Measurements from ENCODE around the gene MPO.

MPO gene

DNA sequence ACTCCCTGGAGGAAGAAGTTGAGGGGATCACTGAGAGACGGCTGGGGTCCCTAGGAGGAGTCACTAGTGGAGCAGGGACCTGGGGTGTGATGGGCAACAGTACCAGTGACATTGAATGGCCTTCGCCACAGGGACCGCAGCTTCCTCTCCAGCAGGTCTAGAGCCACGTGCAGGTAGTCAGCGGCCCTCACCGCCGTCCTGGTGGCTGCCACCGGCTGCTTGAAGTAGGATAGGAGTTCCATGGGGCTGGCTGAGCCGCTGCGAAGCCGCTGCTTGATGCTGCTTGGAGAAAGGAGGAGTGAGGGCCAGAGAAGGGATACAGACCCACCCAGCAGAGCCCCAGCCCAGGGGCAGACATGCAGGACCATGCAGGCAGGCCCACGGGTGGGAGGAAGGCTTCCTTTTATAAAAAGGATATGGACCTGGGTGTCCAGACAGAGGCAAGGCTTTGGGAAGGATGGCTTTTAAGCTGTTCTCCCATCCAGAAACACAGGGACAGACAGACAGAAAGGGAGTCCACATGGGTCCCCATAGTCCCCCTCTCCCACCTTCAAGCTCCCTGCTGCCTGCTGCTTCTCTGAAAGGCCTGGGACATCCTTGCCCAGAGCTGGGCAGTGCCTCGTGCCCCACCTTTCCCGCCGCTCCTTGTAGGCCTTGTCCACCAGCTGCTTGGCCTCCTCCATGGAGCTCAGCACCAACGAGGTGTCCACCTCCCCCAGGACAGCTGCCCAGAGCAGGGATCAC is 827 bp downstream of the MPO start:
- Histone ChIP-seq H3K36me3 (ENCODE audit: control insufficient read depth, low read depth, low read length) (no peaks in the 10 kb centered on the region), H3K9me3 (ENCODE audit: control insufficient read depth, low read depth, low read length) (no peaks in the 10 kb centered on the region), H3K4me3 (ENCODE audit: low read length) (no peak overlapping the region), H3K9ac (ENCODE audit: low read length) (no peak overlapping the region), H3K27ac (ENCODE audit: low read length) (no peak overlapping the region), H3K4me1 (ENCODE audit: control insufficient read depth, low read depth, low read length) (peaks cover 8% of the 10 kb centered on the region), H3K27me3 (ENCODE audit: control insufficient read depth, insufficient read depth, low read length) (no peaks in the 10 kb centered on the region)

DNA sequence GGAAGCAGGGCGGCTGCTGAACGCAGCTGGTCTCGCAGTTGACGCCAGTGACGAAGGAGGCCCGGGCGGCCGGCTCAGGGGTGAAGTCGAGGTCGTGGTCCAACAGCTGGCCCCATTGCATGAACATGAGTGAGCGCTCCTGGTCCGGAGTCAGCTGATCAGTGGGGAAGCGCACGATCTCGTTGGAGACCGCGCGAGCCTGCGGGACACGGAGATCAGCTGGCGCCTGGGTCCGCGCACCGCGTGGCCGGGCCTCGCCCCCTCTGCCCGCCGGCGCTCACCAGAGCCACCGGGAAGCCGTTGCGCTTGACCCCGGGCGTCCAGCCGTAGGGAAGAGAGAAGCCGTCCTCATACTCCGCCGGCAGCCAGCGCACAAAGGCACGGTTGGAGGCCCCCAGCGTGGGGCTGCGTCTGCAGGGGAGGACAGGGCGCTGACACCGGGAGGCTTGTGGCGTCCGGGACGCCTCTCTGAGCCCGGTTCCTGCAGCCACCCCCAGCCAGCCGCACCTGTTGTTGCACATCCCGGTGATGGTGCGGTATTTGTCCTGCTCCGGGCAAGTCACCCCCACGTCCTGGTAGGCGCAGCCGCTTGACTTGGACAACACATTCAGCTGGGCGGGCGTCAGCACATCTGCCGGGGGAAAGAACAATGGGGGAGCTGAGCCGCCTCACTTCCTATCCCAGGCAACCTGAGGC is 1.6 kb downstream of the MPO start:
- Histone ChIP-seq H3K9ac (ENCODE audit: low read length) (no peak overlapping the region), H3K9me3 (ENCODE audit: control insufficient read depth, low read depth, low read length) (no peaks in the 10 kb centered on the region), H3K4me3 (ENCODE audit: low read length) (no peak overlapping the region), H3K27me3 (ENCODE audit: control insufficient read depth, insufficient read depth, low read length) (no peaks in the 10 kb centered on the region), H3K27ac (ENCODE audit: low read length) (no peak overlapping the region), H3K36me3 (ENCODE audit: control insufficient read depth, low read depth, low read length) (no peaks in the 10 kb centered on the region), H3K4me1 (ENCODE audit: control insufficient read depth, low read depth, low read length) (peaks cover 2% of the 10 kb centered on the region)

DNA sequence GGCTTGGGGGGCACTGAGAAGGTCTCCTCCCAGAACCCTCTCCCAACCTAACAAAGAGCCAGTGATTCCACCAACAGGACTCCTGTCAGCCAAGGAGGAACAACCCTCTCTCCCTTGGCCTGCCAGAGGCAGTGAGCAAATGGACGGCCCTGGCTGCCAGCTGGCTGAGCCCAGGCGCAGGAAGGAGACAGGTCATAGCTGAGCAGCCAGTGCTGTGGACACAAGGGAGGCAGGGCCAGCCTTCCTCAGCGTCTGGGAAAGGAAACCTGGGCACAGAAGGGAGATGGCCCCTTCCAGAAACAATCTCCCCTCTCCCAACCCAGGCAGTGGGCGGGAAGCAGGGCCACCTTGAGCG is 2.1 kb downstream of the MPO start:
- Histone ChIP-seq H3K4me1 (ENCODE audit: control insufficient read depth, low read depth, low read length) (no peaks in the 10 kb centered on the region), H3K27me3 (ENCODE audit: control insufficient read depth, insufficient read depth, low read length) (no peaks in the 10 kb centered on the region), H3K9me3 (ENCODE audit: control insufficient read depth, low read depth, low read length) (no peaks in the 10 kb centered on the region), H3K36me3 (ENCODE audit: control insufficient read depth, low read depth, low read length) (no peaks in the 10 kb centered on the region), H3K9ac (ENCODE audit: low read length) (no peak overlapping the region), H3K4me3 (ENCODE audit: low read length) (no peak overlapping the region), H3K27ac (ENCODE audit: low read length) (no peak overlapping the region)

DNA sequence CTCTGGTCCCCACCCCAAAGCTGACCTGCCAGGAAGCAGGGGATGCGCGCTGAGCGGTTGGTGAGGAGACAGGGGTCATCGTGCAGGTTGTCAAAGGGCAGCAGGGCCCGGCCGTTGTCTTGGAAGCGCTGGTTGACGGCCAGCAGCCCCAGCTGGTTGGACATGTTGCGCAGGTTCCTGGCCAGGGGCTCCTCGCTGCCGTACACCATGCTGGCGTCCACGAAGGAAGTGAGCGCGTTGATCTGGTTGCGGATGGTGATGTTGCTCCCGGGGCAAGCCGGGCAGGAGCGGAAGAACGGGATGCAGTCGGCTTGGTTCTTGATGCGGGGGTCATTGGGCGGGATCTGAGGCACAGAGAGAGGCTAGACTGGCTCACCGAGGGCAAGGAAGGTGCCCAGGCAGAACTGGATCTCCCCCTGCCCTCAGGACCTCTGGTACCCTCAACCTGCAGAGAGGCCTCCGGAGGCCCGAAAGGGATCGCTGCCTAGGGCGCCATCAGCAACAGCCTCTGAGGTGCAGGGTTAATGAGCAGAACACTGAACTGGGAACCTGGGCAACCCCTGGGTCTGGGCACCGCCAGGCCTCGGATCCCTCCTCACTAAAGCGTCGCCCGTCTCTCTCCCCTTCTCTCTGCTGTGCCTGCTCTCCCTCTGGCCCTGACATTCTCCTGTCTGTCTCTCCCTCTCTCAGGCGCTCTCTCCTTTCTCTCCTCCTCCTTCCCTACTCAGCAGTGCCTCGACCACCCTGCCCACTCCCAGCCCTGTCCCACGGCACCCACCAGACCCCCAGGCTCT is 2.7 kb downstream of the MPO start:
- Histone ChIP-seq H3K36me3 (ENCODE audit: control insufficient read depth, low read depth, low read length) (no peaks in the 10 kb centered on the region), H3K9me3 (ENCODE audit: control insufficient read depth, low read depth, low read length) (no peaks in the 10 kb centered on the region), H3K9ac (ENCODE audit: low read length) (no peak overlapping the region), H3K4me1 (ENCODE audit: control insufficient read depth, low read depth, low read length) (no peaks in the 10 kb centered on the region), H3K27ac (ENCODE audit: low read length) (no peak overlapping the region), H3K27me3 (ENCODE audit: control insufficient read depth, insufficient read depth, low read length) (no peaks in the 10 kb centered on the region), H3K4me3 (ENCODE audit: low read length) (no peak overlapping the region)

DNA sequence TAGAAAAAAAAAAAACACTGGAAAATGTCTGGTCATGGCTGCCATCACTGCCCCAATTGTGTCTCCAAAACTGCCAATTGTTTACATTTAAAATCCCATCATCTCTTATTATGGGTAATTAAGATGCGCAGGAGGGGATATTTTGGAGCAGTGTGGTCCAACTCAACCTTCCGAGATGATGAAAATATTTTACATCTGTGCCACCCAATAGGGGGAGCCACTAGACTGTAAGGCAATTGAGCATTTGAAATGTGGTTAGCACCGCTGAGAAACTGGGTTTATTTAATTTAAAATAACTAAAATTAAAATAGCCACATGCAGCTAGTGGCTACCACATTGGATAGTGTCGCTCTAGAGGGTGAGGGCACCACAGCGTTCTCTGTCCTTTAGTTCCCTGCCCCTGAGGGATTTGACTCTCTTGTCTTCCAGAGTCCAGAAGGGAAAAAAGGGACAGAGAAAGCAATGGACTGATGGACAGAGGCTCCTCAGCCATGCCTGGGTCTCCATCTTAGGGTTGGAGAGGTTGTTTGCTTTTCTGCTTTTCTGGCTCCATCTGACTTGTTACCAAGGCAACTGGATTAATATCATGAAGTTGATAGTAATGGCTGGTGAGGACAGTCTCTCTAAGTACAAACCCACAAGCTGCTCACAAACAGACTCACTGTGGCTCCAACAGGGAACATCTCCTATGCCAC is 3.5 kb downstream of the MPO start:
- H3K9ac ChIP-seq (ENCODE audit: low read length) = no peak overlapping the region
- H3K4me3 ChIP-seq (ENCODE audit: low read length) = no peak overlapping the region
- H3K27me3 ChIP-seq (ENCODE audit: control insufficient read depth, insufficient read depth, low read length) = no peaks in the 10 kb centered on the region
- H3K36me3 ChIP-seq (ENCODE audit: control insufficient read depth, low read depth, low read length) = no peaks in the 10 kb centered on the region
- no peak overlapping the region for H3K27ac ChIP-seq (ENCODE audit: low read length)
- no peaks in the 10 kb centered on the region for H3K4me1 ChIP-seq (ENCODE audit: control insufficient read depth, low read depth, low read length)
- H3K9me3 ChIP-seq (ENCODE audit: control insufficient read depth, low read depth, low read length) = no peaks in the 10 kb centered on the region

GRCh38 chr17:58276423-58276822 is 4.3 kb downstream of the MPO start:
- Histone ChIP-seq H3K9me3 (ENCODE audit: control insufficient read depth, low read depth, low read length) (no peaks in the 10 kb centered on the region), H3K36me3 (ENCODE audit: control insufficient read depth, low read depth, low read length) (no peaks in the 10 kb centered on the region), H3K27me3 (ENCODE audit: control insufficient read depth, insufficient read depth, low read length) (no peaks in the 10 kb centered on the region), H3K27ac (ENCODE audit: low read length) (no peak overlapping the region), H3K4me1 (ENCODE audit: control insufficient read depth, low read depth, low read length) (no peaks in the 10 kb centered on the region), H3K4me3 (ENCODE audit: low read length) (no peak overlapping the region), H3K9ac (ENCODE audit: low read length) (no peak overlapping the region)

DNA sequence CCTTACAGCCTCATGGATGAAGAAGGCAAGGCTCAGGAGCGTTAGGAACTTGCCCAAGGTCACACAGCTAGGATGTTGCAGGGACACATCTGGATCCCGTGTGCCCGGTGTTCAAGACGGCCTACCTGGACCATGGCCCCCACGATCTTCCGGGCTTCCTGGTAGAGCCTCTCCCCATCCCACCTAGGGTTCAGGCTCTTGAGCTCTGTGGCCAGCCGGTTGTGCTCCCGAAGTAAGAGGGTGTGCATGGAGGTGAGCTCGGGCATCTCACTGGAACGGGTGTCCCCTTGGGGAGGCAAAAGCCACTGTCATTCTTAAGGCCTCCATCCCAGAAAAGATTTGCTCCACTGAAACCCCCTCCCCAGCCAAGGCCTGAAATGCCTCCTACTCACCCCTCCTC is 5.3 kb downstream of the MPO start:
- no peaks in the 10 kb centered on the region for H3K4me1 ChIP-seq (ENCODE audit: control insufficient read depth, low read depth, low read length)
- H3K9me3 ChIP-seq (ENCODE audit: control insufficient read depth, low read depth, low read length) = no peaks in the 10 kb centered on the region
- no peak overlapping the region for H3K4me3 ChIP-seq (ENCODE audit: low read length)
- no peaks in the 10 kb centered on the region for H3K27me3 ChIP-seq (ENCODE audit: control insufficient read depth, insufficient read depth, low read length)
- H3K36me3 ChIP-seq (ENCODE audit: control insufficient read depth, low read depth, low read length) = no peaks in the 10 kb centered on the region
- H3K27ac ChIP-seq (ENCODE audit: low read length) = no peak overlapping the region
- H3K9ac ChIP-seq (ENCODE audit: low read length) = no peak overlapping the region

DNA sequence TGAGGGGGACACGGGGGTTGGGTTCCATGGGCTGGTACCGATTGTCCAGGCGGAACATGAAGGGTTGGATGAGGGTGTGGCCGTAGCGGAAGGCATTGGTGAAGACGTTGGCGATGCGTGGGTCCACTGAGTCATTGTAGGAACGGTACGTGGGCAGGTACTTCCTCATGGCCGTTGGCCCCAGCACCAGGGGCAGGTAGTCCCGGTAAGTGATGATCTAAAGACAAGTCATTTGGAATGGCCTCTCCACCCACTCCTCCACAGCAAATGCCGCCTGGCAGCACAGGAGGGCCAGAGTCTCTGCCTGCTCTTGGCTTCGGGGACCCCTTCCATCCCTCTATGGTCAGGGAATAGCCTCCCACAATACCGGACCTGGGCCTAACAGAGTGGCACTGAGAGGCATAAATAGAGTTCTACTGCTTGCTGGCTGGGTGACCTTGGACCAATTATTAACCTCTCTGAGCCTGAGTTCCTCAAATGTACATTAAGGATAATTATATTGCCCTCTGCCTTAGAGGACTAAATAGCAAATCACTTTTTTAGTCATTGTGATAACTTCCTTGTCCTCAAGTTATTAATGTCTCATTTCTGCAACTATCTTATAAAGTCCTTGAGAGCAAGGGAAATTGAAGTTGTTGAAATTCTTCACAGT is 7.2 kb downstream of the MPO start:
- Histone ChIP-seq H3K36me3 (ENCODE audit: control insufficient read depth, low read depth, low read length) (no peaks in the 10 kb centered on the region), H3K9me3 (ENCODE audit: control insufficient read depth, low read depth, low read length) (no peaks in the 10 kb centered on the region), H3K27ac (ENCODE audit: low read length) (no peak overlapping the region), H3K27me3 (ENCODE audit: control insufficient read depth, insufficient read depth, low read length) (no peaks in the 10 kb centered on the region), H3K9ac (ENCODE audit: low read length) (no peak overlapping the region), H3K4me1 (ENCODE audit: control insufficient read depth, low read depth, low read length) (no peaks in the 10 kb centered on the region), H3K4me3 (ENCODE audit: low read length) (no peak overlapping the region)

- no peaks in the 10 kb centered on the region for H3K27me3 ChIP-seq (ENCODE audit: control insufficient read depth, insufficient read depth, low read length)
- H3K27ac ChIP-seq (ENCODE audit: low read length) = no peak overlapping the region
- no peaks in the 10 kb centered on the region for H3K4me1 ChIP-seq (ENCODE audit: control insufficient read depth, low read depth, low read length)
- no peak overlapping the region for H3K9ac ChIP-seq (ENCODE audit: low read length)
- H3K4me3 ChIP-seq (ENCODE audit: low read length) = no peak overlapping the region
- no peaks in the 10 kb centered on the region for H3K9me3 ChIP-seq (ENCODE audit: control insufficient read depth, low read depth, low read length)
- H3K36me3 ChIP-seq (ENCODE audit: control insufficient read depth, low read depth, low read length) = no peaks in the 10 kb centered on the region
Measured at GRCh38 chr17:58272367-58273280, 8.1 kb downstream of the MPO start.

GRCh38 chr17:58271216-58271931 is 9.4 kb downstream of the MPO start:
- Histone ChIP-seq H3K9ac (ENCODE audit: low read length) (no peak overlapping the region), H3K27ac (ENCODE audit: low read length) (no peak overlapping the region), H3K27me3 (ENCODE audit: control insufficient read depth, insufficient read depth, low read length) (no peaks in the 10 kb centered on the region), H3K36me3 (ENCODE audit: control insufficient read depth, low read depth, low read length) (no peaks in the 10 kb centered on the region), H3K9me3 (ENCODE audit: control insufficient read depth, low read depth, low read length) (no peaks in the 10 kb centered on the region), H3K4me1 (ENCODE audit: control insufficient read depth, low read depth, low read length) (no peaks in the 10 kb centered on the region), H3K4me3 (ENCODE audit: low read length) (no peak overlapping the region)
